Fibroblast of the conjunctiva (primary cell): ENCODE results near the gene FSTL3.

Experiments
- DNase-seq: peaks from one replicate; pipeline ENCODE4 v3.0.0-alpha.2; 2010; ENCODE audit warnings: low read depth

FSTL3 gene

DNA sequence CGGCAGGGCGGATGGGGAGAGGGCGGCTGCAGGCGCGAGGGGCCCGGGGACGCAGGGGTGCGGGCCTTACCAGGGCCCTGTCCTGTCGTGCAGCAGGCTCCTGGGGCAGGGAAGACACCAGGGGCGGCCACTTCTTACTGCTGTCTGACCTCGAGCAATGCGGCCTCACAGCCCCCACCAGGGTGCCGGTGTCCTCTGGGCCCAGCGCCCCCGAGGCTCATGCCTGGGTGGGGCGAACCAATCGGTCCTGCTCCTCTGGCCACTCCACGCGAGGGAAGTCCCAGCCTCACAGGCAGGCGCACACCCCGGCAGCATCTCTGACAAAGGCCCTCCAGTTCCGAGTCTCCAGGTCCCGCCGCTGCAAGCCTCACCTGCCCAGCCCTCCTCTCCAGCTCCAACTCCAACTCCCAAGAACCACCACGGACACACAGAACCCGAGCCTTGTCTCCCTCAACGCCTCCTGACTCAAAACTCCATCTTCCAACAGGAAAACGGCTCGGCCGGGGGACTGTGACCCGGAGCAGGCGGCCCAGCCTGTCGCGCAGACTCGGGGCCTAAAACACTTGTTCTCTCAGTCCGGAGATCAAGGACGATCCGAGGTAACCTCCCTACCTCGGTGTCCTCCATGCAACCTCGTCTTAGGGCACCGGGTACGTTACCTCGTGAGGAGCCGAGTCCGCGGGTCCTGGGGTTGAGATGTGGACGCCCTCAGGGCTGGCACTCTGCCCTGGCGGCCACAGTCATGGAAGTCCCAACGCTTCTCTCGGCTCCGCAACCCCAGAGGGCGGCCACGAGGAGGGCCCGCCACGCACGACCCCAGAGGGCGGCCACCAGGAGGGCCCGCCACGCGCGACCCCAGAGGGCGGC, 30.0 kb upstream of the FSTL3 start:
- DNase-seq, result no peak

GRCh38 chr19:646779-647565, 29.2 kb upstream of the FSTL3 start:
- DNase-seq, result no peak

DNA sequence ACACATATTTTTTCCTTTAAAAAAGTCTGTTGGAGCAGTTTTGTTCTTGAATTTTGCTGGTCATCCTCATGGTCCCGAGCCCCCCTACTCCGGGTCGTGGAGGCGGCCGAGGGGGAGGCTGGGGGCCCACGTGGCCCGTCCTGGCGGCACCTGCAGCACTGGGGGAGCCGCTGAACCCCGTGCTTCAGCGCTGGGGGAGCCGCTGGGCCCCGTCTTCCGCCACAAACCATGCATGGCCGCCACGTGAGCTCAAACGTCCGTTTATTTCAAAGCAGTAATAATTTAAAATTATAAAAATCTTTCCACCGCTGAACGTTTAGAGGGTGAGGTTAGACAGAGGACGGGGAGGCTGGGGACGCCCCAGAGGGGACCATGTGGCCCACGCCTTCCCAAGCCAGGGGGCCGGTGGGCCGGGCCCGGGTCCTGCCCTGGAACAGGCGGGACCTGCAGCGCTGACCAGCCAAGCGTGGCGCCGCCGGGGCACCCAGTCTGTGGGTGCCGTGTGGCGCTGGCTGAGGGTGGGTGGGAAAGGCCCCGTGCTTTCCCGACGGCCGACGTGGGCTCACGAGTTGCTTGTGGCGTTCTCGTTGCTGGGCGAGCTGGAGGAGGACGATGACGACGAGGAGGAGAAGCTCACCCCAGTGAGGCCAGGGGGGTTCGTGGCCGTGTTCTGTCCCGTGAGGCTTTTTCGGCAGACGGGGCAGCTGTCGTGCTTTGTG, 28.5 kb upstream of the FSTL3 start:
- no peak for DNase-seq

DNA sequence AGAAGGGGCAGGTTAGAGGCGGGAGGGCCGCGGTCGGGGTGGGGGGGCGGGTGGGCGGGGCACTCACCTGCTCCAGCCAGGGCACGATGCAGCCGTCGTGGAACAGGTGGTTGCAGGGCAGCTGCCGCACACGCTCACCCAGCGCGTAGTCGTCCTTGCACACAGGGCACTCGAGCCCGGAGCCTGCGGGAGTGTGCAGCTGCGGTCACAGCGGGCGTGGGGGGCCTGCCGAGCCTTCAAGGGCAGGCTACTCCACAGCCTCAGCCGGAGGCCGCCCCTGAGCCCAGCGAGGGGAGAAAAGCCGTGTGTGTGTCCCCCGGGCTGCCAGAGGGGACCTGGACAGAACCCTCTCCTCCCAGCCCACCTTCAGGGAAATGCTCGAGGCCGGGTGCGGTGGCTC, 27.9 kb upstream of the FSTL3 start:
- DNase-seq, result no peak

DNA sequence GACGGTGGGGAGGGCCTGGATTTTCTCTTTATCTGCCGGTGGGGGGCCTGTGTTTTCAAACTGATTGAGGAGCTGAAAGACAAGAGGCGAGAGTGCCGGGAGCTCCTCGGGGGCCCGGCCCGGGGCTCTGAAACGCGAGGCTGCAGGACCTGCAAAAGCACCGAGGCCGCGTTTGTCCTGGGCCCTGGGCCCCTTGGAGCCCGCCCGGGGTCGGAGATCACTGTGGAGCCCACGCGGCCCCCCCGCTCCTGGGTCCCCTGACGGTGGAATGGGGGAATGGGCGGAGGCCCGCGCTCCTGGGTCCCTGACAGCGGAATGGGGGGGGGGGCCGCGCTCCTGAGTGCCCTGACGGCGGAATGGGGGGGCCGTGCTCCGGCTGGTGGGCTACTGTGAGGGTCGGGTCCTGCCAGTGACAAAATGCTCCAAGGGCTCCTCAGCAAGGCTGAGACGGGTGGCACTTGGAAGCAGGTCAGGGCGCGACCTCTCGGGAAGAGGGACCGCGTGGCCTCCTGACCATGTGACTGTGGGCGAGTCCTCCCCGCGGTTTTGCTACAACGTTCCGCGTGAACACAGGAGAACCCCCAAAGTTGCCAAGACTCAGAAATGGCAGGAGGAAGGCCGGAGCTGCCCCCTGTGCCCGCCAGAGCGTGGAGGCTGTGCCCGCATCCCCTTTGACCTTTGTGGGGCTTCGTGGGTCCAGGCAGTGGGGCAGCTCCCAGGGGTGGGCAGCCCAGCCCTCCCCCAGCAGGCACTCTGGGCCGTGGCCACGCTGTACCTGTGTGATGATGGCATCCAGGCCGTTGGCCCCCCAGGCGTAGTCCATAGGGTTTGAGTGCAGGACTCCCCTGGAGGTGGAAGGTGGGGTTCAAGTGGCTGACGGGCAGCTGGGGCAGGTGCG, 27.0 kb upstream of the FSTL3 start:
- DNase-seq, result no peak

GRCh38 chr19:650121-650520, 26.1 kb upstream of the FSTL3 start:
- DNase-seq, result no peak

GRCh38 chr19:651114-651818, 24.9 kb upstream of the FSTL3 start:
- no peak for DNase-seq

DNA sequence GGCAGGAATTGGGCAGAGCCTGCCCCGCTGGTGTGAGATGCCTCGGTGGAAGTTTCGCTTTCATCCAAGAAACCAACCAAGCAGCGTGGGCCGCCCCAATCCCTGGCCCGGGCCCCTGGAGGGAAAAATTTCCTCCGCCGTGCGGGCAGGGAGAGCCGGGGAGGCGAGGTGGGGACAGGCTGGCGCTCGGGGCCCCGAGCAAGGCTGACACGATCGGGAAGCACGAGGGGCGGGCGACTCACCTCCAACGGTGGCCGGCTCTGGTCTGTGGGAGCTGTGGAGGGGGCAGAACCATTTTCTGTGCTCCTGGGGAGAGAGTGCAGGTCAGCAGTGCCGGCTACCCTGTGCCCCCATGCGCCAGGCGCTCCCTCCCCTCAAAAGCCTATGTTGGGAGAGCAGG, 24.2 kb upstream of the FSTL3 start:
- DNase-seq, result no peak

DNA sequence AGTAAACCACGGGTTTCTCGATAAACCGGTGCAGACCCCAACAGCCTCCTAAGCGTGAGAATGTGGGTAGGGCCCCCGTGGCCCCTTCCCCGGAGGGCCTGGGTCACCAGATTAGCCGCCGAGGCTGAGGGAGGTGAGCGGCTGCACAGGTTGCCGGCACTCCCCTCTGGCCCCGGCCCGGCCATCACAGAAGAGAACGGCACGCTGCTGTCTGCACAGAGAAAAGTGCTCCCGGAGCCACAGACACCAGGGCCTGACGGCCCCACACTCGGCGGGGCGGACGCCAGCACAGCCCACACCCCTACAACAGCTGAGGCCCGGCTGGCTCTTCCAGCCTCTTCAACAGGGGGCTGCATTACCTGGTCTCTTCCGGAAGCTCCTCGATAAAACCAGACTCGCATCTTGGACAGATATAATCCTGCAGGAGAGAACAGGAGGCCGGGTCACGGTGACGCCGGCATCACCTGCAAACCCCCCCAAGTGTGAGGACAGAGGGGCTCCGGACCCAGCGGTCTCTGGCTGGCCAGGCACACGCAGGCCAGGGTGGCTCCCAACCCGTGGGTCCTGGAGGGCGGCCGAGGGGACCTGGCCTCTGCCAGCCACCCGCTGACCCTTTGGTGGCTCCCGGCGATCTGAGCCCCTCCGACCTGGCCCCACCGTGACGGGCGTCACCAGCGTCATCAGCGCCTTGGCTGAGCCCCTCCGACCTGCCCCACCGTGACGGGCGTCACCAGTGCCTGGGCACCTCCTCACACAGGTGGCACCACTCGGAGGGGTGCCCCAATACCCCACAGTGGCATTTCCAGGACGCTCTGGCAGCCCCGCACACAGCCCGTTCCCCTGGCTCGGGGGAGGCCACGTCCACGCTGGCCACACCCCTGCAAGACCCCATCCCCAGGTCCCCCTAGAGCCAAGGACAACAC, 23.5 kb upstream of the FSTL3 start:
- no peak for DNase-seq

DNA sequence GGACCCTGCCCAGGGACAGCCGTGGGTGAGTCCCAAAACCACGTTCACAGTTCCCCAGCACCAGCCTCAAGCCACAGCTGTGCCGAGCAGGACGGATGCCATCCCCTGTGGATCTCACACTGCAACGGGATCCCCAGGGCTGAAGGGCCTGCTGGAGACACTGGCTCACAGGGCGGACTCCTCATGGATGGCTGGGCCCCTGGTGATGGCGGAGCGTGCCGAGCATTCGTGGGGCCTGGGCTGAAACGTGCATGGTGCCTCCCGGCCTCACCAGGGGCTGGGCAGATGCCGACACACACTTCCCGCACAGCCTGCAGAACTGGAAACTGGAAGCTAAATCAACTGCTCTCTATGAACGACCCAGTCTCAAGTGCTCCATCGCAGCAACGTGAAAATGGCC, 22.8 kb upstream of the FSTL3 start:
- DNase-seq, result no peak

- DNase-seq, result no peak
Observed at GRCh38 chr19:655691-656090, 20.5 kb upstream of the FSTL3 start.

DNA sequence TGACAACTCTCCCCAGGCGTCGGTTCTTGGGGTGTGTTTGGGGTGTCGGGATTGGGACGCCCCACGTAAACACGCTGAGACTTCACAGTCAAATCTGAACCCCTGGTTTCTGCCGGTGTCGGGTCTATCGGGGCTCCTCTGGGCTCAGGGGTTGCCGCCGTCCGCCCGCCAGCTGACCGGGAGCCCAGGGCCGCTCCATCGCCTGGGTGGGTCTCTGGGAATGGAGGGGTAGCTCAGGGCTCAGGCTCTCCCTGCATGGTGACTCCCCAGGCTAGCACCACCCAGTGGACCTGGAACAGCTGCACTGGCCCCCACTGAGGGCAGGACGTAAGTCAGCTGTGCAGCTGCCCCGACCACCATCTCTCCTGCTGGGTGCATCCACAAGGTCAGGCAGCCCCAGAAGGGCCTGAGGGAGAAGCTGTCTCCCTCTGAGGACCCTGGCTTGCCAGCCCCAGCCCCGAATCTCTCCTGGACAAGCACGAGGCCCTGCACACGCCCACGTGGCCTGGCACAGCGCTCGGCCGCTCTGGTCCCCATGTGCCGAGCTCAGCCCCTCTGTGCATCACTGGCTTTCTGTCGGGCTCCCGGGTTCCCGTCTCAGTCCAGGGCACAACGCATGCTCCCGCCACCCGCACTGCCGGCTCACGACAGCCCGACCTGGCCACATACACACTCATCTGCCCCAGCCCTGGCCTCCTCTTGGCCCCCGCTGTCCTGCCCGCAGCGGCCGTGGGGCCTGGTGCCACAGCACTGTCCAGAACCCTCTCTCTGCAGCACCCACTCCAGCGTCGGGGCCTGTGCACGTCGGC, 19.2 kb upstream of the FSTL3 start:
- DNase-seq, result no peak

DNA sequence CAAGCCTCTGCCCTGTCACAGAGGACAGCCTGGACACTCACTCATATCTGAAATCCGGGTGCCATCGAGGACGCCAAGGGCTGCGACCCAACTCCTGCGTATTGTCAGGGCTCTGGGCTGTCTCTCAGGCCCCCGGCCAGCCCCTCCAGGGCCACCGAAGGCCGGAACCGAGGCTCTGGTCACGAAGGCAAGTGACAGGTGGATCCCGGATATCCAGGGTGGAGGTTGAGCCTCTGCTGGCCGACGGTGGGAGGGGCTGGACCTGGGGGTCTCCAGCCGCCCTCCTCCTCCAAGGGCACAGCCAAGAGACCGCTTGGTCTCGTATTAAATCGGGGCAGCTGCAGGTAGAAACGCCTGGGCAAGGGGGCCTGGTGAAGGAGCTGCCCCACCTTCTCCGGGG, 18.6 kb upstream of the FSTL3 start:
- no peak for DNase-seq

DNA sequence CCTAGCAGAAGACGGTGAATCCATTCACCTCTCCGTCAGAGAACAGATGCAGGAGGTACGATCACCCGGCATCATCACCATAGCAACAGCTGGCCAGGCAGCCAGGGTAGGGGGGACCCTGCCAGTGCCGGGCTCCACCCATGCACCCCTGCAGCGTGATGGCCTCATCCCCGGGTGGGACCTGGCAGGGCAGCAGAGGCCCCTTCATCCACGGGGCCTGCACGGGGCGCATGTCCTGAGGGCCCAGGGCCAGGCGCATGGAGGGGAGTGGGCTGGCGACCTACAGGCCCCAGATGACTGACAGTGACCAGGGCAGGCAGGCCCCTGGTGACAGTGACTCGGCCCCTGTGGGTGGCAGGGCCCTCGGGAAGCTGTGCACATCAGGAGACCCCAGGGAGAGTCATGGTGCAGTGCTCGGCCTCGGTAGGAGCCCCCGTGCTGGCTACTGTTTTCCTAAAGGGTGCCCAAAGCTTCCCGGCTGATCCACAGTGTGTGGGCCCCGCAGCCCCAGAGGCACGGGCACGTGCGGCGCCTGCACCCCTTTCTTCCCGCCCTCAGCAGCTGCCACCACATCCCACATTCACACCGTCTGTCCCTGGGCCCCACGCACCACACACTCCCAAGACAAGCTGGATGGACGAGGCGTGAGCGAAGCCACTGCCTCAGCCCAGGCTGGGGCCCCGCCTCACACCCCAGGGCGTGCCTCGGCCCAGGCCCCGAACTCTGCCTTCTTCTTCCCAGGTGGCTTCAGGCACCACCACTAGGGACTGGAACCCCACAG, 17.9 kb upstream of the FSTL3 start:
- no peak for DNase-seq

- DNase-seq, result no peak
Observed at GRCh38 chr19:658916-659839, 17.0 kb upstream of the FSTL3 start.

GRCh38 chr19:660793-661426, 15.3 kb upstream of the FSTL3 start:
- no peak for DNase-seq
